GM18951 (cell line): ENCODE results near the gene IFNA6.
"Not testable (repeated sequence)": the region's sequence is repeated elsewhere in the genome, so short reads cannot be mapped to it uniquely, and the experiment has no call there.

Source experiments
- POLR2A ChIP-seq: IDR thresholded peaks from 4 replicates; pipeline ENCODE4 v1.6.1; 2011; ENCODE audit warnings: mild to moderate bottlenecking; ENCODE audit not compliant: insufficient read length, insufficient read depth; ENCODE audit errors: extremely low read depth
- in situ Hi-C: fragments of 300-500 bp; cut with MboI; formaldehyde crosslinking; loops from one replicate; pipeline ENCODE4 v1.12.0; 2022; ENCODE audit warnings: low sequenced_read_pairs, mixed read lengths, inconsistent platforms; ENCODE audit not compliant: unreplicated experiment

IFNA6 gene

DNA sequence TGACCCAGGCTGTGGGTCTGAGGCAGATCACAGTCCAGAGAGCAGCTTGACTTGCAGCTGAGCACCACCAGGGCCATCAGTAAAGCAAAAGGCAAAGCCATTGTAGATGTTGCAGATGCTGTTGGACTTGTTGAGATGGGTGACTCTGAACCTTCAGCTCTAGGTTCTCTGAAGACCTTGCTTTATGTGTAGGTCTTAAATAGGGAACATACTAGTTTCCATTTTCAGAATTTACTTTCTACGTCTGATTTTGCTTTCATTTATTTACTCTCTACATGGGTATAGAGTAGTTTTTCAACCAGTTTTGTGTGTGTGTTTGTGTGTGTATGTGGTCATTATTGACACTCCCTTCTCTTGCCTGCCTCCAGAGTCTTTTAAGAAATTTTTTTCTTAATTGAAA, at the start of gene IFNA6:
Gene IFNA6, minus strand, starts transcription at position 101 of the 400 bp plus-strand sequence. Its CDS starts 0 bp downstream, at position 101.
- TF ChIP-seq POLR2A: no peak
- in situ Hi-C loops: no loop called here

DNA sequence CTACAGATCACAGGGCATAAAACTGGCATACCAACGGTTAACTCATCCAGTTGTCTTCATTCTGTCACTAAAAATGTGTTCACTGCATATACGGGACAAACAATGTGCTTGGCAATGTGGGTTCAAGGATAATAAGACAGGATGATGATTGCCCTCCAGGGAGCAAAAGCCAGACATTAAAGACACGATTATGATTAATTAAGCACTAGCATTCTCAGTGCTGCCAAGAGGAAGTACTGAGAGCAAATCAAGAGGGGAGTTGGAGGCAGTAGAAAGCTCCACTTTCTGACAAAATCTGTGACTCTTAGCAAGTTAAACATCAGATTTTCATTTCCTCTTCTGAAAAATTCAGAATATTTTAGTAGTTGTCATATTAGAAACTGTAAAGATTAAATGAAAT, 49.3 kb upstream of the IFNA6 start:
- TF ChIP-seq POLR2A: no peak
- in situ Hi-C loops: loop anchor here (5.0 kb wide), 1 partner anchor 68 kb away; no protein-coding TSS in a partner anchor

DNA sequence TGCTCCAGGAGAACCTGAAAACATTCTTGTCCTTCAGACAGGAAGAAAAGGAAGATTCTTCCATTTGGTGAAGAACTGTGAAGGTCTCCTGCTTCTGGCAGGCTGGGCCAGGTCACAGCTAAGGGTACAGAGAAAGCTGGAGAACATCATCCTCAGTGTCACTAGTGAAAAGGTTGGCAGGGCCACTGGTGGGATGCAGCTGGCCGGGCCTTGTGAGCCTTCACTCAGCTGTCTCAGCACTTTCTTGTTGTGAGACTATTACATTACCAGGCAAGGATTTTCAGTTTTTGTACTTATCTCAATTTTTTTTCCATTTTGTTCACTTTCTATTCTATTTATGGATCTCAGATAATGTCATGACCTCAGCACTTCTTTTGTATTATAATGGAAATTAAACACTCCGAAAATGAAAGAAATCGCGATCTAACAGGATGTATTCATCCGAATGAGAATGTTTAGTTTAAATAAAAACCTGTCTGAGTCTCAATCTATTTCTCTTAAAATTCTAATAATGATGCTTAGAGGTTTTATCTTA, 48.3 kb upstream of the IFNA6 start:
- in situ Hi-C loops: loop anchor here (5.0 kb wide), 1 partner anchor 67 kb away; no protein-coding TSS in a partner anchor
- no peak for TF ChIP-seq POLR2A

DNA sequence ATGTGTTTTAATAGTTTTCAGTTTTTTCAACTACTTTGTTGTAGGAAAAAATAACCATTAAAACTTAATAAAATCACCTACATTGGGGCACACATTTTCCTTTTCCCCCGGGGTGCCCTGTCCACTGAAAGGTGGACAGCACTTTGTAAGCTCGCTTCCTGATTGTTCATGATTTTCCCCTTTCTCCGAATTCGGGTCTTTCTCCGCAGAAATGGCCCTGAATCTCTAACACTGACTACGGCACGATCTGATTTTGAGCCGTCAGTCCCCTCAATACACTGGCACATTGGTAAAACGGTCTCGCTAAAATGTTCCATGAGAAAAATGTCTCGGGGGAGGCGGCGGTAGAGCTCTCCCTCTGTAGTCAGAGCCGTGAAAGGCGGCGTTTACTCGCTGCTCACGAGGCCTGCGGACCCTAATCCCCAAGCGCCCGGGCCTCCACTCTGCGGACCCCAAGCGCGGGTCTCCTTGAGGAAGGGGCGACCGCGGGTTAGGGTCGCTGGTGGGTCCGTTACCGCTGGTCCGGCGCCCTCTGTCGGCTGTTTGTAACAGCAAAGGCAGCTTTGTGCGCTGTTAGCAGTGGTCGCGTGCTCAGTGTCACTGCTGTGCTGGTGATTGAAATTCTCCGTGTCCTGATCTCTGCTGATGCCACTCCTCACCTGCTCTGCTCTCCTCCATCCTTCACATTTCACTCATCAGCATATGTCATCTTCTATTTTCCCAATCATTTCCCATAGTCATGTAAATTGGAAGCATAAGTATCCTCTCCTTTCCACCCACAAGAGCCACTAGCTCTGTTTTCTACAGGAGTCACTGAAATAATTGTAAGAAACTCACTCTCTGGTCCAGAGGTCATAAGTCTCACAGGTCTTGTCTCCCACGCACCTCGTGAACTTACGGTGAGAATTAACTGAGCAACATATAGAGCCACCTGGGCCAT, 45.4 kb upstream of the IFNA6 start:
- in situ Hi-C loops: loop anchor here (5.0 kb wide), 1 partner anchor 64 kb away; no protein-coding TSS in a partner anchor
- TF ChIP-seq POLR2A: no peak

- TF ChIP-seq POLR2A: no peak
- in situ Hi-C loops: no loop called here
These were observed 41.6 kb upstream of the IFNA6 start for GRCh38 chr9:21392270-21392669.

GRCh38 chr9:21385131-21385670, 34.5 kb upstream of the IFNA6 start, which contains the start of gene IFNA2:
IFNA2 (minus strand) TSS chr9:21385398; CDS start chr9:21385329, 69 bp downstream.
- in situ Hi-C loops: no loop called here
- peak; percentile 29 for TF ChIP-seq POLR2A

DNA sequence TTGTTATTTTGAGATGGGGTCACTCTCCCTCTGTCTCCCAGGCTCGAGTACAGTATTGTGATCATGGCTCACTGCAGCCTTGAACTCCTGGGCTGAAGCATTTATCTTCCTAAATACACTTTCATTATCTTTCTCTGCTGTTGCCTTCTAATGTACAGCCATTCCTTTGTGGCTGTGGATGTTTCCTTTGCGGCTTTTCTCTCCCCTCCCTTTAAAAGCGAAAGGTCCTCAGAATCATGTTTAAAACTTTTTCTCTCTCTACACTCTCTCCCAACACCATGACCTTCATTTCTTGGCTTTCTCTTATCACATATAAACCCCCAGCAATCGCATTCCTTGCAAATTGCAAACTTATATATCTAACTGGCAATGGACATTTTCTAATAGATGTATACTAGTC, 32.9 kb upstream of the IFNA6 start:
- in situ Hi-C loops: no loop called here
- TF ChIP-seq POLR2A: no peak

DNA sequence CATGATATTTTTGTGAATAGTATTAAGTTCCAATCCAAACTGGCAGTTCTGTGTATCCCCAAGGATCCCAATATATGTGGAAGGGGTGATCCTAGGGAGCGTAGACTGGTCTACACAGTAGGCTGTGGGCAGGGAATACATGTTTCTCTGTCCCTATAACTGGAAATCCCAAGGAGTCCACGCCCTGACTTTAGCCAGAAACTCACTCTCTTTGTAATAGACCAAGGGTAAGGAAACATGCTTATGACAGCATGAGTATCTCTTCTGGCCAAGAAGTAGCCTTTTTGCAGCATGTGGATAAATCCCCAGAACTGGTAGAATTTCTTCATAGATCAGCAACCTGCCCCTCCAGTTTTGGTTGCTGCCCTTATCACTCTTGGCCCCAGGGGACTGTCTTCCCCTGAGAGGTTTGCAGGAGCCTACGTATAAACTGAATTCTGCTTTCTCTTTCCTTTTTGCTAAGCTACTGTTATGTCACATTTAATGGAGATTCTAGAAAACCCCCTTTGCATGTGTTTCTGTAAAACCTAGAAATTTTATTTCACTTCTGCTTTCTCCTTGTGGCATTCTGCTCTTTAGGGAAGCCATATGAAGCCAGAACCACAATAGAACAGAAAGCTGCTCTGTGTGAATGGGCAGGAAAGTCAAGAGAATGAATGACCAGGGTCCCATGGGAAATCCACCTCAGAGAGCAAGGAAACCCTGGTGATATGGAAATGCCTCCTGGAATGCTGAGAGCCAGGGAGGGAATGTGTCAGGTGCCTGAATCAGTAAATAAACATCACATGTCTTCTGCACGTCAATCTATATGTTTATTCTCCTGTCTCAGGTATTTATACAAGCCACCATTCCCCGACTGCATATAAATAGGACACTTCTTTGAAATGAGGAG, 31.0 kb upstream of the IFNA6 start:
- no peak for TF ChIP-seq POLR2A
- in situ Hi-C loops: no loop called here

DNA sequence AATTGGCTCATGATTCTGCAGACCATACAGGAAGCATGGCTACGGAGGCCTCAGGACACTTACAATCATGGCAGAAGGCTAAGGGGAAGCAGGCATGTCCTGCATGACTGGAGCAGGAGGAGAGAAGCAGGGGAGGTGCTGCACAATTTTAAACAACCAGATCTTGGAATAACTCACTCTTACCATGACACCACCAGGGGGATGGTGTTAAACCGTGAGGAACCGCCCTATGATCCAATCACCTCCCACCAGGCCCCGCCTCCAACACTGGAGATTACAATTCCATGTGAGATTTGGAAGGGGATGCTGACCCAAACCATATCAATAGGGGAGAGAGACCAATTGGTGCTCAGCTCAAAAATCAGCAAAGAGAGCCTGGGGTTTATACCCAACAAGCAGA, 20.8 kb upstream of the IFNA6 start:
- in situ Hi-C loops: not testable (repeated sequence)

DNA sequence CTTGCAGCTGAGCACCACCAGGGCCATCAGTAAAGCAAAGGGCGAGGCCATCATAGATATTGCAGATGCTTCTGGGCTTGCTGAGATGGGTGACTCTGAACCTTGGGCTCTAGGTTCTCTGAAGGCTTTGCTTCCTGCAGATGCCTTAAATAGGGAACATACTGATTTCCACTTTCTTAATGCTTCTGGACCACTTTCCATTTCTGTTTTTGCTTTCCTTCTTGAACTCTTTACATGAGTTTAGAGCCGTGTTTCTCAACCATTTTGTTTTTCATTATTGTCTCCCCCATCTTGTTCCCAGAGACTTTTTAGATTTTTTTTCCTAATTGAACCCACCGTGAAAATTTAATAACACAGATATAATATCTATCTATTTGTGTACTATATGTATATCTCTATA, 17.3 kb upstream of the IFNA6 start, which contains the start of gene IFNA13:
Gene IFNA13, minus strand, starts transcription at position 101 of the 400 bp plus-strand sequence. Its CDS starts 47 bp downstream, at position 54.
- in situ Hi-C loops: no loop called here

DNA sequence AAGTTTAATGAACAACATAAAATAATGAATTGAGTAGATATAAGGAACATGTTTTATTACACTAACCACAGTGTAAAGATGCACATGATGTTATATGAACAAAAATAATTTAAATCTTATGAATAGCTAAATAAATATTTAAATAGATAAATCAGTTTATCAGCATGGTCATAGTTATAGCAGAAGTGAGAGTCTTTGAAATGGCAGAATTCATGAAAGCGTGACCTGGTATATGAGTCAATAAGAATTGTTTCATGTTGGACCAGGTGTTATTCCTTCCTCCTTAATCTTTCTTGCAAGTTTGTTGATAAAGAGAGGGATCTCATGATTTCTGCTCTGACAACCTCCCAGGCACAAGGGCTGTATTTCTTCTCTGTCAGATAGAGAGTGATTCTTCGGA, 16.5 kb upstream of the IFNA6 start:
- in situ Hi-C loops: not testable (repeated sequence)

More for the DNA sequence above, 17.3 kb upstream of the IFNA6 start, which contains the start of gene IFNA13:
- TF ChIP-seq POLR2A: no peak

DNA sequence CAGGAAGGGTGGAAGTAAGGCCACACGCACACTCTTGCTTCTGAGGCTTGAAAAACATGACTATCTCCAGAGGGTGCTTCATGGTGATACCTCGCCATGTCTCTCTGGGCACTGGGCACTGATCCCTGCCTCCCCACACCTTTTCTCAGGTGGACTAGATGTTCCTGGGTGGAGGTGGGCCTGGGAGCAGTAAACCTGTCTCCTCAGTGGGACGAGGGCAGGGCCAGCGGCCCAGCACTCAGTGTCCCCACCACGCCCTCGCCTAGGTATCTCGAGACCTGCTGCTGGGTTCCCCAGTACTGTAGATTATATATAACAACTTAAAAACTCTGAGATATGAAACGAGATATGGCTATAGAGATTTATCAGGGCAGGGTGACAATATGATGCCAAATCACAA, 11.6 kb upstream of the IFNA6 start:
- TF ChIP-seq POLR2A: no peak
- in situ Hi-C loops: no loop called here
